K562 (cell line): ENCODE data around the gene MTMR3. TPM values are rescaled to one million over a fixed set of nuclear protein-coding genes. Genes with fewer than 3 reads are reported as not detected.

Experiments
- ATAC-seq: fragments of 200-7000 bp; cut with Tn5 transposase; 3 replicates; pipeline ENCODE4 v1.9.1; 2020; ENCODE audit warnings: moderate library complexity
- BruUV-seq: library from RNA; stranded (reverse); fragments of 400-500 nt; replicated peaks from 2 replicates; lab custom pipeline; 2021; lab: Mats Ljungman, UMichigan
- CTCF ChIA-PET: fragments of 300-600 bp; formaldehyde crosslinking; extraction: SDS; loops from one replicate; lab custom pipeline; 2021; ENCODE audit warnings: low intra/inter-chr PET ratio; lab: Yijun Ruan, JAX
- POLR2A ChIA-PET: fragments of 300-600, 350-650 bp; sonication (Branson Sonifier 250); formaldehyde crosslinking; extraction: SDS; loops from one replicate; lab custom pipeline; 2021; ENCODE audit warnings: antibody characterized with exemption, inconsistent platforms; lab: Yijun Ruan, JAX
- DNase-seq, 4 experiments: peaks; one replicate each; pipeline versions ENCODE4 v3.0.0 to v3.0.0-alpha.2; 2011 to 2018; ENCODE audit warnings: low spot score in 3 of 4, mixed read lengths in 3 of 4; ENCODE audit errors: extremely low read depth in 1 of 4
- FAIRE-seq: peaks from 2 replicates; lab custom pipeline; 2011; peaks lifted over from hg19 to GRCh38; lab: Jason Lieb, UNC
- H2AFZ ChIP-seq: 2 replicates; pipeline ENCODE4 v1.6.0; 2011; ENCODE audit warnings: low read depth, low read length, control low read depth, inconsistent platforms
- H3K27ac ChIP-seq: fragments of 200-600 bp; 3 replicates; pipeline ENCODE4 v1.8.0; 2011; ENCODE audit warnings: low read depth, mild to moderate bottlenecking, control low read depth, inconsistent platforms, low read length, moderate library complexity, mixed read lengths; ENCODE audit errors: extremely low read depth
- H3K27me3 ChIP-seq, 2 experiments: fragments of 300-600 bp in 1 of 2; 2 replicates in 1 of 2; 3 replicates in 1 of 2; pipeline versions ENCODE4 v1.6.0 to v1.8.0; 2011; ENCODE audit warnings: inconsistent platforms in 2 of 2, low read length in 2 of 2, mild to moderate bottlenecking in 1 of 2, mixed read lengths in 1 of 2, moderate library complexity in 1 of 2; ENCODE audit not compliant: control insufficient read depth in 2 of 2, insufficient read depth in 2 of 2
- H3K36me3 ChIP-seq: fragments of 300-600 bp; 3 replicates; pipeline ENCODE4 v1.8.0; 2011; ENCODE audit warnings: mild to moderate bottlenecking, low read length, inconsistent platforms; ENCODE audit not compliant: control insufficient read depth, insufficient read depth
- H3K4me1 ChIP-seq, 2 experiments: fragments of 200-600 bp in 1 of 2; replicated peaks in 1 of 2; 2 replicates in 1 of 2; 3 replicates in 1 of 2; pipeline versions ENCODE4 v1.5.1 to v1.8.0; 2011; ENCODE audit warnings: inconsistent platforms in 2 of 2, low read length in 2 of 2, mild to moderate bottlenecking in 1 of 2, mixed read lengths in 1 of 2, moderate library complexity in 1 of 2; ENCODE audit not compliant: control insufficient read depth in 2 of 2, insufficient read depth in 2 of 2
- H3K4me2 ChIP-seq: 2 replicates; pipeline ENCODE4 v1.6.1; 2011; ENCODE audit warnings: low read length, control low read depth, inconsistent platforms, mixed read lengths; ENCODE audit not compliant: insufficient read depth
- H3K4me3 ChIP-seq: fragments of 200-600 bp; sonication (generic), shearing (Covaris generic); 2 replicates; pipeline ENCODE4 v1.5.1; 2016; ENCODE audit warnings: control low read depth, inconsistent platforms
- H3K79me2 ChIP-seq: fragments of 200-600 bp; 3 replicates; pipeline ENCODE4 v1.8.0; 2011; ENCODE audit warnings: low read length, inconsistent platforms; ENCODE audit not compliant: control insufficient read depth, insufficient read depth
- H3K9ac ChIP-seq, 2 experiments: 2 replicates each; pipeline versions ENCODE4 v1.6.0 to v1.6.1; 2011; ENCODE audit warnings: low read depth in 2 of 2, low read length in 2 of 2, control low read depth in 1 of 2, inconsistent platforms in 1 of 2, mild to moderate bottlenecking in 1 of 2, mixed read lengths in 1 of 2; ENCODE audit not compliant: insufficient read depth in 1 of 2
- H3K9me1 ChIP-seq: one replicate; pipeline ENCODE4 v1.6.0; 2011; ENCODE audit warnings: inconsistent platforms, mild to moderate bottlenecking, low read length, moderate library complexity; ENCODE audit not compliant: control insufficient read depth, insufficient read depth
- H3K9me3 ChIP-seq: replicated peaks from 2 replicates; pipeline ENCODE4 v1.5.1; 2011; ENCODE audit warnings: low read depth, low read length, inconsistent platforms; ENCODE audit not compliant: control insufficient read depth, insufficient read depth
- H4K20me1 ChIP-seq: replicated peaks from 2 replicates; pipeline ENCODE4 v1.6.1; 2011; ENCODE audit warnings: low read length, inconsistent platforms, mixed read lengths; ENCODE audit not compliant: control insufficient read depth, insufficient read depth
- GTF2F1 ChIP-seq: IDR thresholded peaks from 2 replicates; pipeline ENCODE4 v1.6.1; 2011; ENCODE audit warnings: low read depth, low read length, improper control_type of control experiment
- KLF1 ChIP-seq: fragments of 450-650 bp; IDR thresholded peaks from 2 replicates; pipeline ENCODE4 v1.6.1; 2016; ENCODE audit warnings: missing genetic modification characterization, missing compliant biosample characterization
- PML ChIP-seq: IDR thresholded peaks from 2 replicates; pipeline ENCODE4 v1.6.1; 2012; ENCODE audit warnings: low read length, inconsistent platforms
- RCOR1 ChIP-seq, 2 experiments: IDR thresholded peaks; 2 replicates each; pipeline ENCODE4 v1.6.1; 2012; ENCODE audit warnings: low read depth in 2 of 2, low read length in 2 of 2, borderline replicate concordance in 1 of 2, improper control_type of control experiment in 1 of 2
- SNRNP70 ChIP-seq: fragments of 200-400 bp; formaldehyde crosslinking; optimal IDR thresholded peaks from 2 replicates; pipeline ENCODE3; 2017; ENCODE audit warnings: low read depth, low read length
- ZBTB17 ChIP-seq: fragments of 450-650 bp; formaldehyde crosslinking; IDR thresholded peaks from 2 replicates; pipeline ENCODE4 v1.4.0; 2020; ENCODE audit warnings: mild to moderate bottlenecking
- ZC3H4 ChIP-seq: sonication (generic); formaldehyde crosslinking; IDR thresholded peaks from 2 replicates; pipeline ENCODE4 v1.9.0; 2021; ENCODE audit warnings: missing genetic modification reagents, borderline replicate concordance
- ZNF583 ChIP-seq: fragments of 250-450 bp; sonication (Bioruptor Pico); IDR thresholded peaks from 2 replicates; pipeline ENCODE4 v1.4.0; 2020
- ZNF75A ChIP-seq: fragments of 450-650 bp; formaldehyde crosslinking; IDR thresholded peaks from 2 replicates; pipeline ENCODE4 v1.4.0; 2020; ENCODE audit warnings: mild to moderate bottlenecking
- ZNF764 ChIP-seq: fragments of 250-450 bp; sonication (Bioruptor Pico); IDR thresholded peaks from 2 replicates; pipeline ENCODE4 v1.4.0; 2020; ENCODE audit warnings: low read depth, mild to moderate bottlenecking, moderate library complexity
- ZZZ3 ChIP-seq: fragments of 450-650 bp; IDR thresholded peaks from 2 replicates; pipeline ENCODE4 v1.6.1; 2016; ENCODE audit warnings: antibody characterized with exemption, mild to moderate bottlenecking, moderate library complexity
- WGBS: fragments of 100-300 bp; shearing (Covaris generic); methylation state at CpG from one replicate; pipeline ENCODE4 v1.1.6; 2016; ENCODE audit warnings: low coverage, mixed read lengths; ENCODE audit not compliant: insufficient coverage; ENCODE audit errors: missing lambda C conversion rate; 5-methylcytosine and 5-hydroxymethylcytosine counted together
- in situ Hi-C: fragments of 300-500 bp; cut with MboI; formaldehyde crosslinking; loops from 4 replicates; pipeline ENCODE4 v1.15.0; 2018; ENCODE audit warnings: inconsistent platforms, mixed read lengths
- intact Hi-C: fragments of 100-400 bp; cut with micrococcal nuclease; formaldehyde crosslinking; loops from 2 replicates; pipeline ENCODE4 v1.14.2; 2022
- polyA plus RNA-seq, 8 experiments: library from polyadenylated mRNA; depleted of rRNA in 4 of 8; stranded (reverse) in 5 of 8; unstranded in 3 of 8; fragments of >200 nt; fragmentation: Nextera tagmentation in 2 of 8; fragmentation: Illumina TruSeq in 1 of 8; extraction: Ambion mirVana in 2 of 8; extraction: Trizol in 1 of 8; gene quantifications; 2 replicates each; pipeline versions ENCODE4 v1.2.1 to v1.2.3, GENCODE V29; 2011 to 2014; ENCODE audit warnings: inconsistent platforms in 1 of 8, missing spikeins in 1 of 8
- total RNA-seq, 7 experiments: library from RNA; depleted of rRNA in 6 of 7; stranded (reverse); fragments of >200 nt in 6 of 7; fragmentation: Illumina TruSeq in 2 of 7; extraction: Trizol in 2 of 7; gene quantifications; 2 replicates each; pipeline versions ENCODE4 v1.2.1 to v1.2.3, GENCODE V29; 2011 to 2021; ENCODE audit warnings: low replicate concordance in 1 of 7
- TF ChIP-seq, protein P1 (sequence below), 2 experiments: fragments of 450-650 bp; IDR thresholded peaks; 2 replicates each; pipeline ENCODE4 v1.6.1; 2018; ENCODE audit warnings: mild to moderate bottlenecking in 2 of 2, low read depth in 1 of 2; ENCODE audit not compliant: partially characterized antibody in 2 of 2
- TF ChIP-seq, protein P2 (sequence below): fragments of 250-450 bp; sonication (Bioruptor Pico); IDR thresholded peaks from 2 replicates; pipeline ENCODE4 v1.9.0; 2021; ENCODE audit warnings: mild to moderate bottlenecking, inconsistent platforms
- TF ChIP-seq, protein P3 (sequence below): fragments of 450-650 bp; formaldehyde crosslinking; conservative IDR thresholded peaks from 2 replicates; pipeline ENCODE4 v1.4.0; 2022; ENCODE audit warnings: mild to moderate bottlenecking, missing genetic modification characterization

MTMR3 gene
- total and polyA plus RNA-seq, 9 of the 15 experiments (the other 6 are each of a cell fraction or from before 2014, with no cell fraction given): 1.6 to 13.7 (median 7.9) TPM

DNA sequence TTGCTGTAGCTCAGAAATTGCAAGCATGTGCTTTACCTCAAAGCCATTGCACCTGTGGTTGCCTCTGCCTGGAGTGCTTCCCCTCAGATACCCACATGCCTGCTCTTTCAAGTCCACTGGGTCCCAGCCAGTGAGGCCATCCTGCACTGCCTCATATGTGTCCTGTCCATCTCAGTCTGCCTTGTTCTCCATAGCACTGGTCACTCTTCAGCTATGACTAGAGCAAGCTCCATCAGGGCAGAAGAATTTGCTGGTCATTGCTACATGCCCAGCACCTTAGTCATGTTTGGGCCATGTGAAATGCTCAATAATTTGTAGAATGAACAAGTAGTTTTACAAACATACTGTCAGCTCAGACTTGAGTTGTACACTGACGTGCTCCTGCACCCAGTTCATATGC is 132.9 kb downstream of the MTMR3 start:
- POLR2A ChIA-PET: interaction anchor here (0.8 kb wide), 1 partner anchor 187 kb away, joined by 3 read pairs; no protein-coding TSS in a partner anchor
- no peak for TF ChIP-seq ZZZ3
- TF ChIP-seq, protein P1, sequence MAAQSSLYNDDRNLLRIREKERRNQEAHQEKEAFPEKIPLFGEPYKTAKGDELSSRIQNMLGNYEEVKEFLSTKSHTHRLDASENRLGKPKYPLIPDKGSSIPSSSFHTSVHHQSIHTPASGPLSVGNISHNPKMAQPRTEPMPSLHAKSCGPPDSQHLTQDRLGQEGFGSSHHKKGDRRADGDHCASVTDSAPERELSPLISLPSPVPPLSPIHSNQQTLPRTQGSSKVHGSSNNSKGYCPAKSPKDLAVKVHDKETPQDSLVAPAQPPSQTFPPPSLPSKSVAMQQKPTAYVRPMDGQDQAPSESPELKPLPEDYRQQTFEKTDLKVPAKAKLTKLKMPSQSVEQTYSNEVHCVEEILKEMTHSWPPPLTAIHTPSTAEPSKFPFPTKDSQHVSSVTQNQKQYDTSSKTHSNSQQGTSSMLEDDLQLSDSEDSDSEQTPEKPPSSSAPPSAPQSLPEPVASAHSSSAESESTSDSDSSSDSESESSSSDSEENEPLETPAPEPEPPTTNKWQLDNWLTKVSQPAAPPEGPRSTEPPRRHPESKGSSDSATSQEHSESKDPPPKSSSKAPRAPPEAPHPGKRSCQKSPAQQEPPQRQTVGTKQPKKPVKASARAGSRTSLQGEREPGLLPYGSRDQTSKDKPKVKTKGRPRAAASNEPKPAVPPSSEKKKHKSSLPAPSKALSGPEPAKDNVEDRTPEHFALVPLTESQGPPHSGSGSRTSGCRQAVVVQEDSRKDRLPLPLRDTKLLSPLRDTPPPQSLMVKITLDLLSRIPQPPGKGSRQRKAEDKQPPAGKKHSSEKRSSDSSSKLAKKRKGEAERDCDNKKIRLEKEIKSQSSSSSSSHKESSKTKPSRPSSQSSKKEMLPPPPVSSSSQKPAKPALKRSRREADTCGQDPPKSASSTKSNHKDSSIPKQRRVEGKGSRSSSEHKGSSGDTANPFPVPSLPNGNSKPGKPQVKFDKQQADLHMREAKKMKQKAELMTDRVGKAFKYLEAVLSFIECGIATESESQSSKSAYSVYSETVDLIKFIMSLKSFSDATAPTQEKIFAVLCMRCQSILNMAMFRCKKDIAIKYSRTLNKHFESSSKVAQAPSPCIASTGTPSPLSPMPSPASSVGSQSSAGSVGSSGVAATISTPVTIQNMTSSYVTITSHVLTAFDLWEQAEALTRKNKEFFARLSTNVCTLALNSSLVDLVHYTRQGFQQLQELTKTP (IDR thresholded peaks at IDR 0.05; ENCODE audit: low read depth in 1 of 2, partially characterized antibody in 2 of 2): no peak
- no peak for TF ChIP-seq PML
- TF ChIP-seq GTF2F1: no peak
- no peak for TF ChIP-seq ZC3H4 (CRISPR knock-in tag)
- TF ChIP-seq, protein P2, sequence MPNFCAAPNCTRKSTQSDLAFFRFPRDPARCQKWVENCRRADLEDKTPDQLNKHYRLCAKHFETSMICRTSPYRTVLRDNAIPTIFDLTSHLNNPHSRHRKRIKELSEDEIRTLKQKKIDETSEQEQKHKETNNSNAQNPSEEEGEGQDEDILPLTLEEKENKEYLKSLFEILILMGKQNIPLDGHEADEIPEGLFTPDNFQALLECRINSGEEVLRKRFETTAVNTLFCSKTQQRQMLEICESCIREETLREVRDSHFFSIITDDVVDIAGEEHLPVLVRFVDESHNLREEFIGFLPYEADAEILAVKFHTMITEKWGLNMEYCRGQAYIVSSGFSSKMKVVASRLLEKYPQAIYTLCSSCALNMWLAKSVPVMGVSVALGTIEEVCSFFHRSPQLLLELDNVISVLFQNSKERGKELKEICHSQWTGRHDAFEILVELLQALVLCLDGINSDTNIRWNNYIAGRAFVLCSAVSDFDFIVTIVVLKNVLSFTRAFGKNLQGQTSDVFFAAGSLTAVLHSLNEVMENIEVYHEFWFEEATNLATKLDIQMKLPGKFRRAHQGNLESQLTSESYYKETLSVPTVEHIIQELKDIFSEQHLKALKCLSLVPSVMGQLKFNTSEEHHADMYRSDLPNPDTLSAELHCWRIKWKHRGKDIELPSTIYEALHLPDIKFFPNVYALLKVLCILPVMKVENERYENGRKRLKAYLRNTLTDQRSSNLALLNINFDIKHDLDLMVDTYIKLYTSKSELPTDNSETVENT (CRISPR knock-in tag): no peak
- no peak for TF ChIP-seq ZNF764 (CRISPR knock-in tag)
- TF ChIP-seq ZNF583 (CRISPR knock-in tag): no peak
- TF ChIP-seq, protein P3, sequence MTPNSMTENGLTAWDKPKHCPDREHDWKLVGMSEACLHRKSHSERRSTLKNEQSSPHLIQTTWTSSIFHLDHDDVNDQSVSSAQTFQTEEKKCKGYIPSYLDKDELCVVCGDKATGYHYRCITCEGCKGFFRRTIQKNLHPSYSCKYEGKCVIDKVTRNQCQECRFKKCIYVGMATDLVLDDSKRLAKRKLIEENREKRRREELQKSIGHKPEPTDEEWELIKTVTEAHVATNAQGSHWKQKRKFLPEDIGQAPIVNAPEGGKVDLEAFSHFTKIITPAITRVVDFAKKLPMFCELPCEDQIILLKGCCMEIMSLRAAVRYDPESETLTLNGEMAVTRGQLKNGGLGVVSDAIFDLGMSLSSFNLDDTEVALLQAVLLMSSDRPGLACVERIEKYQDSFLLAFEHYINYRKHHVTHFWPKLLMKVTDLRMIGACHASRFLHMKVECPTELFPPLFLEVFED (CRISPR knock-in tag): no peak
- no peak for TF ChIP-seq ZNF75A (CRISPR knock-in tag)
- TF ChIP-seq SNRNP70: no peak
- no peak for TF ChIP-seq RCOR1 (IDR thresholded peaks at IDR 0.05; ENCODE audit: borderline replicate concordance in 1 of 2, low read depth in 2 of 2, low read length in 2 of 2)
- TF ChIP-seq ZBTB17: no peak
- TF ChIP-seq KLF1: no peak

More for the DNA sequence above, 132.9 kb downstream of the MTMR3 start:
- peaks cover 3 to 8% of the 10 kb centered on the region in 2 experiments; a peak in 3 of 5 replicates for H3K4me1 ChIP-seq
- H3K4me3 ChIP-seq: no peak overlapping the region
- DNase-seq: no peak
- no peak overlapping the region for H3K4me2 ChIP-seq
- no peak overlapping the region for H3K9ac ChIP-seq
- FAIRE-seq: no peak
- H3K36me3 ChIP-seq: peaks cover 60% of the 10 kb centered on the region; the same call in 2 of the 3 replicates
- WGBS: 80% methylated on average over 1 of the region's 1 CpG
- H3K27ac ChIP-seq: no peak overlapping the region
- no peaks in the 10 kb centered on the region for H3K79me2 ChIP-seq
- H4K20me1 ChIP-seq: no peaks in the 10 kb centered on the region; the same call in 1 of the 2 replicates
- no TSS peak for BruUV-seq
- no peaks in the 10 kb centered on the region for H3K27me3 ChIP-seq
- H2AFZ ChIP-seq: no peak overlapping the region
- no peaks in the 10 kb centered on the region for H3K9me1 ChIP-seq
- CTCF ChIA-PET: no interaction called here
- H3K9me3 ChIP-seq: no peaks in the 10 kb centered on the region
- no peak for ATAC-seq
- intact Hi-C loops (no loop called here), in situ Hi-C loops (no loop called here)
